Fibroblast of lung (primary cell): ENCODE measurements around the gene SELENOP. TPM values are rescaled to one million over a fixed set of nuclear protein-coding genes. Genes with fewer than 3 reads are reported as not detected.

Experiments
- DNase-seq, 2 donors: peaks; one replicate each; pipeline versions ENCODE4 v3.0.0 to v3.0.0-alpha.2; 2010; ENCODE audit warnings: low read depth in 2 of 2
- H2AFZ ChIP-seq: 2 replicates; pipeline ENCODE4 v1.5.1; 2012; ENCODE audit warnings: low read length, control low read depth, inconsistent platforms
- H3K27ac ChIP-seq: 2 replicates; pipeline ENCODE4 v1.5.1; 2011; ENCODE audit warnings: low read length, control low read depth; ENCODE audit not compliant: insufficient read depth
- H3K27me3 ChIP-seq: 2 replicates; pipeline ENCODE4 v1.5.1; 2011; ENCODE audit warnings: mild to moderate bottlenecking, low read length; ENCODE audit not compliant: control insufficient read depth, insufficient read depth
- H3K36me3 ChIP-seq: 2 replicates; pipeline ENCODE4 v1.5.1; 2011; ENCODE audit warnings: low read length; ENCODE audit not compliant: control insufficient read depth, insufficient read depth
- H3K4me1 ChIP-seq: 2 replicates; pipeline ENCODE4 v1.5.1; 2011; ENCODE audit warnings: low read length; ENCODE audit not compliant: control insufficient read depth, insufficient read depth; ENCODE audit errors: extremely low read depth
- H3K4me2 ChIP-seq: 2 replicates; pipeline ENCODE4 v1.5.1; 2011; ENCODE audit warnings: low read length, control low read depth; ENCODE audit not compliant: insufficient read depth; ENCODE audit errors: extremely low read depth
- H3K4me3 ChIP-seq, 4 experiments: fragments of 200-600 bp in 1 of 4; sonication (generic) in 1 of 4; replicated peaks in 1 of 4; 2 replicates each; pipeline ENCODE4 v1.5.1; 2011 to 2016; ENCODE audit warnings: low read length in 4 of 4, low read depth in 3 of 4, mild to moderate bottlenecking in 3 of 4, control low read depth in 2 of 4, inconsistent platforms in 1 of 4, mixed read lengths in 1 of 4; ENCODE audit not compliant: insufficient read depth in 1 of 4; ENCODE audit errors: control extremely low read depth in 1 of 4
- H3K79me2 ChIP-seq: 2 replicates; pipeline ENCODE4 v1.5.1; 2012; ENCODE audit warnings: mild to moderate bottlenecking, low read length, inconsistent platforms; ENCODE audit not compliant: control insufficient read depth, insufficient read depth
- H3K9ac ChIP-seq: 2 replicates; pipeline ENCODE4 v1.5.1; 2011; ENCODE audit warnings: mild to moderate bottlenecking, low read length, control low read depth; ENCODE audit not compliant: insufficient read depth
- H3K9me3 ChIP-seq: 2 replicates; pipeline ENCODE4 v1.5.1; 2012; ENCODE audit warnings: low read depth, low read length; ENCODE audit not compliant: control insufficient read depth, insufficient read depth
- H4K20me1 ChIP-seq: 2 replicates; pipeline ENCODE4 v1.5.1; 2011; ENCODE audit warnings: low read length; ENCODE audit not compliant: control insufficient read depth, insufficient read depth; ENCODE audit errors: extremely low read depth
- EZH2 ChIP-seq: IDR thresholded peaks from 2 replicates; pipeline ENCODE4 v1.5.1; 2012; ENCODE audit warnings: low read length, control low read depth, mild to moderate bottlenecking; ENCODE audit errors: missing control alignments
- polyA plus RNA-seq, 2 donors: library from polyadenylated mRNA; depleted of rRNA in 1 of 2; stranded (reverse) in 1 of 2; unstranded in 1 of 2; fragments of >200 nt; gene quantifications; 2 replicates each; pipeline ENCODE4 v1.2.1, GENCODE V29; 2011 to 2012; ENCODE audit warnings: missing spikeins in 1 of 2
- total RNA-seq: library from RNA; depleted of rRNA; stranded (reverse); fragments of >200 nt; gene quantifications from 2 replicates; pipeline ENCODE4 v1.2.1, GENCODE V29; 2014
- TF ChIP-seq, protein P1 (sequence below), 2 donors: IDR thresholded peaks in 1 of 2; conservative IDR thresholded peaks in 1 of 2; 1 replicate in 1 of 2; 2 replicates in 1 of 2; pipeline ENCODE4 v1.5.1; 2011 to 2012; ENCODE audit warnings: low read length in 2 of 2, control low read depth in 1 of 2, inconsistent platforms in 1 of 2, low read depth in 1 of 2, mild to moderate bottlenecking in 1 of 2

Gene SELENOP
- total and polyA plus RNA-seq, 2 donors (not counting 1 experiment from before 2014, with no cell fraction given): 75.2 to 677 TPM

GRCh38 chr5:42798284-42799240 is 13.1 kb downstream of the SELENOP start:
- Histone ChIP-seq H3K4me1 (no peaks in the 10 kb centered on the region), H2AFZ (no peak overlapping the region), H3K9ac (no peak overlapping the region), H3K4me3 (no peak overlapping the region), H4K20me1 (no peaks in the 10 kb centered on the region), H3K27ac (no peak overlapping the region), H3K27me3 (no peaks in the 10 kb centered on the region), H3K36me3 (no peaks in the 10 kb centered on the region), H3K79me2 (no peaks in the 10 kb centered on the region), H3K4me2 (no peak overlapping the region), H3K9me3 (no peaks in the 10 kb centered on the region)
- DNase-seq: no peak
- TF ChIP-seq, protein P1, sequence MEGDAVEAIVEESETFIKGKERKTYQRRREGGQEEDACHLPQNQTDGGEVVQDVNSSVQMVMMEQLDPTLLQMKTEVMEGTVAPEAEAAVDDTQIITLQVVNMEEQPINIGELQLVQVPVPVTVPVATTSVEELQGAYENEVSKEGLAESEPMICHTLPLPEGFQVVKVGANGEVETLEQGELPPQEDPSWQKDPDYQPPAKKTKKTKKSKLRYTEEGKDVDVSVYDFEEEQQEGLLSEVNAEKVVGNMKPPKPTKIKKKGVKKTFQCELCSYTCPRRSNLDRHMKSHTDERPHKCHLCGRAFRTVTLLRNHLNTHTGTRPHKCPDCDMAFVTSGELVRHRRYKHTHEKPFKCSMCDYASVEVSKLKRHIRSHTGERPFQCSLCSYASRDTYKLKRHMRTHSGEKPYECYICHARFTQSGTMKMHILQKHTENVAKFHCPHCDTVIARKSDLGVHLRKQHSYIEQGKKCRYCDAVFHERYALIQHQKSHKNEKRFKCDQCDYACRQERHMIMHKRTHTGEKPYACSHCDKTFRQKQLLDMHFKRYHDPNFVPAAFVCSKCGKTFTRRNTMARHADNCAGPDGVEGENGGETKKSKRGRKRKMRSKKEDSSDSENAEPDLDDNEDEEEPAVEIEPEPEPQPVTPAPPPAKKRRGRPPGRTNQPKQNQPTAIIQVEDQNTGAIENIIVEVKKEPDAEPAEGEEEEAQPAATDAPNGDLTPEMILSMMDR (conservative IDR thresholded peaks at IDR 0.05 in 1 of 2, IDR thresholded peaks at IDR 0.05 in 1 of 2; ENCODE audit: low read depth in 1 of 2, low read length in 2 of 2): no peak
- no peak for TF ChIP-seq EZH2

GRCh38 chr5:42791151-42791550 is 20.5 kb downstream of the SELENOP start:
- no peaks in the 10 kb centered on the region for H3K79me2 ChIP-seq
- H3K9ac ChIP-seq: no peak overlapping the region
- H3K4me2 ChIP-seq: no peak overlapping the region
- H3K4me1 ChIP-seq: no peaks in the 10 kb centered on the region
- H3K27ac ChIP-seq: no peak overlapping the region
- no peak for TF ChIP-seq EZH2
- TF ChIP-seq, protein P1 (conservative IDR thresholded peaks at IDR 0.05 in 1 of 2, IDR thresholded peaks at IDR 0.05 in 1 of 2; ENCODE audit: low read depth in 1 of 2, low read length in 2 of 2): no peak
- no peak for DNase-seq
- no peaks in the 10 kb centered on the region for H4K20me1 ChIP-seq
- no peaks in the 10 kb centered on the region for H3K9me3 ChIP-seq
- no peaks in the 10 kb centered on the region for H3K27me3 ChIP-seq
- H3K36me3 ChIP-seq: no peaks in the 10 kb centered on the region
- H3K4me3 ChIP-seq: no peak overlapping the region
- H2AFZ ChIP-seq: no peak overlapping the region

DNA sequence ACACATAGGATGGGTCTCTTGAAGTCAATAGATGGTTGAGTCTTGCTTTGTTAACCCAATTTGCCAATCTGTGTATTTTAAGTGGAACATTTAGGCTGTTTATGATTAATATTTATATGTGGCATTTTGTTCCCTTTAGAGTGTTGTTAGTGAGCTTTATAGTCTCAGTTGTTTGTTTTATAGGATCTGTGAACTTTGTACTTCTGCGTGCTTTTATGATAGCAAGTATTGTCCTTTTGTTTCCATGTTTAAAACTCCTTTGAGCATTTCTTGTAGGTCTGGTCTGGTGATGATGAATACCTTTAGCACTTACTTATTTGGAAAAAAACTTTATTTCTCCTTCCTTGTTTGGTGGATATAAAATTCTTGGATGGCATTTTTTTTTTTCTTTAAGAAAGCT is 23.8 kb downstream of the SELENOP start:
- Histone ChIP-seq H3K79me2 (no peaks in the 10 kb centered on the region), H3K4me3 (no peak overlapping the region), H2AFZ (no peak overlapping the region), H3K4me1 (no peaks in the 10 kb centered on the region), H3K36me3 (no peaks in the 10 kb centered on the region), H3K27me3 (no peaks in the 10 kb centered on the region), H3K9me3 (no peaks in the 10 kb centered on the region), H3K9ac (no peak overlapping the region), H4K20me1 (no peaks in the 10 kb centered on the region), H3K4me2 (no peak overlapping the region), H3K27ac (no peak overlapping the region)
- no peak for DNase-seq
- TF ChIP-seq, protein P1 (conservative IDR thresholded peaks at IDR 0.05 in 1 of 2, IDR thresholded peaks at IDR 0.05 in 1 of 2; ENCODE audit: low read depth in 1 of 2, low read length in 2 of 2): no peak
- no peak for TF ChIP-seq EZH2
